ENCODE results near the gene ADAMTS14.

Gene ADAMTS14

DNA sequence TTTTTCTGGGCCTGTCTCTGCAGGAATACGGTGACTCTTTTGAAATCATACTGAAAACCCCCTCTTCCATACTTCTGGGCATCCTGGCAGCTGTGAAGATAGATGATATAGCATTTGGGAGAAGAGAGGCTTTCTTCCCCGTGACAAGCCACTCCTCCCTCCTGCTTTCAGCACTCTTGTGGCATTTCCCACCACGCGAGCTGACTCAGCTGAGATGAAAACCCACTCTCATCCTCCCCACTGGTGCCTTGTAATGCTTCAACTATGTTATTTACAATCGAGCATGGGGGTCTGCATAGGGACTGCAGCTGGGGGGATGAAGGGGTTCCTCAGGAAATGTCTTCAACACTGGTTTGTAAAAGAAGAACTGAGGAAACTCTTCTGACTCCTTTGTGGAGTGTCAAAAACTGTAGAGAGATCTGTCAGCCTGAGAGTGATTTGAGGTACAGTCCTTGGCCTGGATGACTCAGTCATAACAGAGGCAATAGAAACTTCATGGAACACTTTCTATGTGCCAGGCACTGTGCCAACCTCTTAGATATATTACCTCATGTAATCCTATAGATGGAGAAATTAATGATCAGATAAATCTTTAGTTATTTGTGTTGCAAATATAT is 114.6 kb downstream of the ADAMTS14 start:
- DNase-seq (ENCODE audit: low spot score) = no peak

GRCh38 chr10:70791386-70792039 is 119.2 kb downstream of the ADAMTS14 start:
- DNase-seq (ENCODE audit: low spot score) = no peak

DNA sequence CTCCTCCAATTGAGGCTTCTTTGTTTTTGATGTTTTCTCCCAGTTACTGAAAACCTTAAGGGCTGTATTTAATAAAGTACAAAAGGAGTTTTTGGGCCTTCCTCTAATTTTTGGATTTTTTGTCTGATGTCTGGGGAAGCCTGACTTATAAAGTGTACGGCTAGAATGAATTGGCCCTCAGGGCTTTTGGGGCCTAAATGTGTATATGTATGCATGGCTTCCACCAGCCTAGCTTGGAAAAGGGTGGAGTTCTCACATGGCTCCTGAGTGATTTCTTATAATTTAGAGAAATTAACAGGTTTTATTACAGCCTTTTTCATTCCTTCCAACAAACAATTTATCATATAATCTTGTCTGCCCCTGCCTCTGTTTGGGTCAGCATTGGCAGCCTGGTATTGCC is 123.3 kb downstream of the ADAMTS14 start:
- no peak for DNase-seq (ENCODE audit: low spot score)

DNA sequence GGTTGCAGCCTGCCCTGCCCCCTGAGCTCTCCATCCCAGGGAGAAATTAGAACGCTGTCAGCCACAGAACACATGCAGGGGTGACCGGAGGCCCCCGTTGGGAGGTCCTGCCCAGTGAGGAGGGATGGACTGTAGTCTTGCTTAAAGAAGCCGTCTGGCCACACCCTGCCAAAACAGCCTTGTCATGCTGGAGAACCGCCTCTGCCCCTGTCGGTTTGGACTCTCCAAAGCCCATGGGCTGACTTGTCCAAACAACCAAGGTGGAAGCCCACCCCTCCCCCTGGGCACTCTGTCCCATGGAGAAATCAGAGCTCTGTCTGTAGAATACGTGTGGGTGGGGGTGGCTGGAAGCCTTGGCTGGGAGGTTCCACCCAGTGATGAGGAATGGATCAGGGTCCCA is 125.5 kb downstream of the ADAMTS14 start:
- DNase-seq (ENCODE audit: low spot score) = no peak

GRCh38 chr10:70799124-70799523 is 126.8 kb downstream of the ADAMTS14 start:
- DNase-seq (ENCODE audit: low spot score) = no peak

GRCh38 chr10:70801854-70802253 is 129.5 kb downstream of the ADAMTS14 start:
- no peak for DNase-seq (ENCODE audit: low spot score)

- DNase-seq (ENCODE audit: low spot score) = no peak
These were observed 131.6 kb downstream of the ADAMTS14 start for GRCh38 chr10:70803775-70804420.

DNA sequence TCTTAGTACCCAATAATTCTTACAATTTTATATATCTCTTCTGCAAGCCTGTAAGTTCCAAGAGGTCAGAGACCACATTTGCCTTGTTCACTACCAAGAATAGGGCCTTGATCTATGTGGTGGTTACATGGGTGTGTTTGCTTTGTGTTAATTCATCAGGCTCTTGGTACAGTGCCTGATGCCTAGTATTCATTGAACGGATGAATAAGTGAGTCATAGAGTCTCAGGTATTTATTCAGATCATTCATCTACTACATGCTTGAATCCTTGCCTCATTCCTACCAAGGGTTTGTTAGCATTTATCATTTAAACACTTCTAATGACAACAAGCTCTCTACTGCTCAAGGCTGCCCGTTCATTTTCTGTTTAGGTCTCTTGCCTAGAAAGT is 132.1 kb downstream of the ADAMTS14 start:
- DNase-seq (ENCODE audit: low spot score) = no peak

GRCh38 chr10:70805619-70806215 is 133.4 kb downstream of the ADAMTS14 start:
- DNase-seq (ENCODE audit: low spot score) = no peak

GRCh38 chr10:70806841-70807240 is 134.5 kb downstream of the ADAMTS14 start:
- no peak for DNase-seq (ENCODE audit: low spot score)

DNA sequence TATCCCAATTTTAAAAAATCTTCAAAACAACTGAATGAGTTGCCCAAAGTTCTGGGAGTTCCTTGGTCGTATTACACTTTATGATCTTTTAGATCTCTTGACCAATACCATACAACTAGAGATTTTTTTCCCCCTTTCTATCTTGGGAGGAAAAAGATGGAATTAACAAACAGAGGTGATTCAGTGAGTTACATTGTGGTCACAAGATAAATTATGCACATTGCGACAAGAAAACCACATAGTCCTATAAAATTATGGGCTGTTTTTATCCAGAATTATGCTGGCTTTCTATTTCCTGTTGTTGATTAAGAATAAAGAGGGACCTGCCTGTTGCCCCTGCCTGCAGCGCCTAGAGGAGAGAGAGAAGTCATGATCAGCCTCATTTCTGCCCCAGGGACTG is 135.2 kb downstream of the ADAMTS14 start:
- no peak for DNase-seq (ENCODE audit: low spot score)

- no peak for DNase-seq (ENCODE audit: low spot score)
These were observed 136.8 kb downstream of the ADAMTS14 start for GRCh38 chr10:70809011-70809611.

GRCh38 chr10:70809726-70810125 is 137.4 kb downstream of the ADAMTS14 start:
- DNase-seq (ENCODE audit: low spot score) = no peak

DNA sequence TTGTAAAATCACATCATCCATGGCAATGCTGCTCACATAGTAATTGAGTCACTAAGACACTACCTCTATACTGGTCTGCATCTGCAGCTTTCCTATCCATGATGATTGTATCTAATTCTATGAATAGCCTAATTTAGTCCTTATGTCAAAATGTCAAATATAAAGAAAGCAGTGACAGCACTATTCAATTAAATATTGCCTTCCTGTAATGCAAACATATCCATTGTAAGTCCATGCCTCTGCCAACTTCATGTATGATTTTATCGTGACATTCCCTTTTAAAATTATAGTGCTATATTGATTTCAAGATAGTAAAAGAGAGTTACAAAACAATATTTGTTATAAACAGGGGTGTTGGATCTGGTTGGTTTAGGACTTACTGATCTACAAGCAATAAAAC is 138.7 kb downstream of the ADAMTS14 start:
- no peak for DNase-seq (ENCODE audit: low spot score)

DNA sequence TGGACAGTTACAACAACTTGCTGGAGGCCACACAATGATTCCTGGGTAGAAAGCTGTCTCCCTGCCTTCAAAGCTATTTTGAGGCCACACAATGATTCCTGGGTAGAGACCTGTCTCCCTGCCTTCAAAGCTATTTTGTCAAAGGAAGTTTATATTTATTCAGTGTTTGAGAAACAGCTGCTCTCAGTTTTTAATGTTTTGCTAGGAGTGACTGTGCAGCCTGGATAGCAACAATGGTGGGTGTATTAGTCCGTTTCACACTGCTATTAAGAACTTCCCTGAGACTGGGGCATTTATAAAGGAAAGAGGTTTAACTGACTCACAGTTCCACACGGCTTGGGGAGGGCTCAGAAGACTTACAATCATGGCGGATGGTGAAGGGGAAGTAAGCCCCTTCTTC is 139.6 kb downstream of the ADAMTS14 start:
- no peak for DNase-seq (ENCODE audit: low spot score)

Data from kidney capillary endothelial cell (primary cell).